OCI-M2 (cell line): ENCODE measurements around the gene SMAP2.
A peak's percentile ranks its signal among the peaks of the same experiment; 100 is the strongest.
"Not testable (repeated sequence)": the region's sequence is repeated elsewhere in the genome, so short reads cannot be mapped to it uniquely, and the experiment has no call there.

ENCODE experiments used
- DNase-seq: peaks from one replicate; lab custom pipeline; 2025; ENCODE audit not compliant: unreplicated experiment; lab: John Stamatoyannopoulos, UW

The SMAP2 gene

GRCh38 chr1:40371707-40372258 is 1.7 kb upstream of the SMAP2 start:
- no peak for DNase-seq

GRCh38 chr1:40372658-40373322 is 737 bp upstream of the SMAP2 start:
- DNase-seq: no peak

- no peak for DNase-seq
Observed at GRCh38 chr1:40377512-40377911, 4.0 kb downstream of the SMAP2 start.

GRCh38 chr1:40379785-40380452 is 6.4 kb downstream of the SMAP2 start:
- no peak for DNase-seq

GRCh38 chr1:40380817-40381216 is 7.3 kb downstream of the SMAP2 start:
- DNase-seq: no peak

- no peak for DNase-seq
Observed at GRCh38 chr1:40381268-40382107, 8.0 kb downstream of the SMAP2 start.

- no peak for DNase-seq
Observed at GRCh38 chr1:40382108-40382460, 8.6 kb downstream of the SMAP2 start.

GRCh38 chr1:40382601-40383000 is 9.1 kb downstream of the SMAP2 start:
- DNase-seq: no peak

- no peak for DNase-seq
Observed at GRCh38 chr1:40383095-40383487, 9.6 kb downstream of the SMAP2 start.

- no peak for DNase-seq
Observed at GRCh38 chr1:40383488-40384412, 10.2 kb downstream of the SMAP2 start.

- no peak for DNase-seq
Observed at GRCh38 chr1:40384413-40384762, 10.9 kb downstream of the SMAP2 start.

GRCh38 chr1:40384887-40385286 is 11.4 kb downstream of the SMAP2 start:
- DNase-seq: no peak

GRCh38 chr1:40385437-40386358 is 12.2 kb downstream of the SMAP2 start:
- peak; percentile 46 for DNase-seq

GRCh38 chr1:40386359-40386723 is 12.8 kb downstream of the SMAP2 start:
- no peak for DNase-seq

- no peak for DNase-seq
Observed at GRCh38 chr1:40386796-40387195, 13.3 kb downstream of the SMAP2 start.

GRCh38 chr1:40387381-40388306 is 14.1 kb downstream of the SMAP2 start:
- not testable (repeated sequence) for DNase-seq

- not testable (repeated sequence) for DNase-seq
Observed at GRCh38 chr1:40388456-40389321, 15.2 kb downstream of the SMAP2 start.

- no peak for DNase-seq
Observed at GRCh38 chr1:40389322-40389803, 15.8 kb downstream of the SMAP2 start.
